ENCODE results near the gene TEAD3. TPM values are rescaled to one million over a fixed set of nuclear protein-coding genes. Genes with fewer than 3 reads are reported as not detected.
"Not testable (repeated sequence)": the region's sequence is repeated elsewhere in the genome, so short reads cannot be mapped to it uniquely, and the experiment has no call there.

The TEAD3 gene
- total RNA-seq, 1 donor from 2014 or later = 21.7 TPM

DNA sequence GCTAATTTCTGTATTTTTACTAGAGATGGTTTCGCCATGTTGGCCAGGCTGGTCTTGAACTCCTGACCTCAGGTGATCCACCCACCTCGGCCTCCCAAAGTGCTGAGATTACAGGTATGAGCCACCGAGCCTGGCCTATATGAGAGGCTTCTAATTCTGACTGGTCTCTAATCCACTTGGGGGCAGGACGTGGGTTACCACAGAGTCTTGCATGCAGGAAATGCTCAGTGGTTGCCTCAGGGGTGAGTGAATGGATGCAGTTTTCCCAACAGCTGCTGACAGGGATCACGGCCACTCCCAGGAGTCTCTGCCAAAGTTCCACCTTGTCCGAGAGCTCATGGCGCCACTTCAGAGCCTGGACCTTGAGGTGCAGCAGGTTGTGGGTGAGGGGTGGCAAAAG lies 51.2 kb downstream of the TEAD3 start:
- peak; percentile 15 for ATAC-seq

DNA sequence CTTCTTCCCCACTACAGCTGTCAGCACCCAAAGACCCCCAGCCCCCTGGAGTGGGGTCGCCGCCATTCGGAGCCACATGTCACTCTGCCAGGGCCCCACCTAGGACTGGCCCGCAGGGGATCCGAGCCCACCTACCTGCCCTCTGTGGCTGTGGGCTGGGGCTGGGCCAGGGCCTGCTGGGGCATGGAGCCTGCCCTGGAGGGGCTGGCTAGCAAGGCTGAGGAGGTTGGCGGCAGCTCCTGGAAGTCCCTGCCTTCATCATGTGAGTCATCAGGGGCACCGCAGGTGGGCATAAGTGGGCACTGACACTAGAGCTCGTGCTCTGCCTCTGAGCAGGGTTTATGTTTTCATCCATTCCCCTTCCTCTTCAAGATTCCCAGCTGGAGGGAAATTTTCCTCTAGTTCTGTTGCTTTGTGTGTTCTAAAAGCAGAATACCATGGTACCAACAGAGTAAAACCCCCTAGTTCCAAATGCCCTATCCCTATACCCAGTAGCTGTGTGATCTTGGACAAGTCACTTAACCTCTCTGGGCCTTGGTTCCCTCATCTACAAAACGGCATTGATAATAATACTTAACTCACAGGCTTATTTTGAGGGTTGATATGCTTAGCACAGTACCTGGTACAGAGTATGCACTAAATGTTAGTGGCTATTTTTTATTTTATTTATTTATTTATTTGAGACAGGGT lies 53.4 kb downstream of the TEAD3 start:
- peak; percentile 51 for ATAC-seq

DNA sequence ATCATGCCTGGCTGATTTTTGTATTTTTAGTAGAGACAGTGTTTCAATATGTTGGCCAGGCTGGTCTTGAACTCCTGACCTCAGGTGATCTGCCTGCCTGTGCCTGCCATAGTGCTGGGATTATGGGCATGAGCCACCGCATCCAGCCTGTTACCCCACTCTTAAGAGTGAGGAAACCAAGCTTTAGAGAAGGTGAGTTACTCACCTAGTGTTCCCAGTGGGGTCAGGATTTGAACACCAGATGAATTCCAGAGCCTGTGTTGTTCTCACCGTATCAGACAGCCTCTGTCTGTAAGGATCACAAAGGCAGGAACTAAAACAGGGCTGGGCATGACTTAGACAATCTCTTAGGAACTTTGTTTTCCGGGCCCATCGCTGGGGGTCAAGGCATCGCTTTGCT lies 54.2 kb downstream of the TEAD3 start:
- ATAC-seq = peak; percentile 71

DNA sequence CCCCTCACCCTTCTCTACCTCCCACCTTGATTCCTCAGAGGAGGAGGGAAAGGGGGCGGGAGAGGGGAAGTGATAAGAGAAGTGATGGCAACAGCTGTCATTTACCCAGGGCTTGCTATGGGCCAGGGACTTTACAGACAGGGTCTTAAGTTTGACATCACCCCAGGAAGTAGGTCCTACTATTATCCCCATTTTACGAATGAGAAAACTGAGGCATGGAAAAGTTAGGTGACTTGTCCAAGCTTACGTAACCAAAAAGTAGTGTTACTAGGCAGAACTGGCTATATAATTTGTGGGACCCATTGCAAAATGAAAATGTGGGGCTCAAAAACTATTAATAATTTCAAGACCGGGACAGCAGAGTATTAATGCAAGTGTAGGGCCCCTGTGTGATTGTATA lies 55.2 kb downstream of the TEAD3 start:
- ATAC-seq = no peak

DNA sequence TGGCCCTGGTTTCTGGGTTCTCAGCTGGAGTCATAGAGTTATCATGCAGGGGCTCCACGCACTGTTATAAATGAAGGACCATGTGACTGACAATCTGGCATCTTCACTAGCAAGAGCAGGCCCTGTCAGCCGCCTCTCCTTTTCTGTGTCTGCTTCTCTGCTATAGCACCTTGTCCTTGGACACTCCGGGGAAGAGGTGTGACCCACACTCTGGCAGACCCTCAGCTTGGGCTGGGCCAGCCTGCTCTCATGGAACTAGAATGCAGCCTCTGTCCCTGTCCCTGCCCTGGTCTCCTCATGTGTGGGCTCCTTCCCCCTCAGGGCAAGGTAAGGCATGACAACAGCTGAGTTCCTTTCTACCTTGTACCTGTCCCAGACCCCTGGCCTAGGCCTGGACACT lies 55.7 kb downstream of the TEAD3 start:
- ATAC-seq = no peak

DNA sequence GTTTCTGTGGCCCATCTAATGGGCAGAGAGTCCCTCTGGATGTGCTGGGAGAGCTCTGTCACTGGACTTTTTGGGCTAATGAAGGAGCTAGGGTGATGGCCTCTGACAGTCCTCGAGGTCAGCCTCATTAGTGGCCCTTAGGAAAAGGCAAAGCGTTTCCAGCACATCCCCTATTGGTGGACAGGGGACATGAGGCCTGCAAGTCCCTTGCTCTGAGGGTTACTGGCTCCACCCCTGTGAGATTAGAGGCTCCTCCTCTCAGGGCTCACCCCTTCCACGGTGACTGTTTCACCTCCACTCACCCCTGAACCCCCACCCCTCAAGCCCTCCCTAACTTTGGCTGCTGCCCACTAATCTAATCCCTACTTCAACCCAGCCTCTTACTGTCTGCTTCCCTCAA lies 57.6 kb downstream of the TEAD3 start:
- no peak for ATAC-seq

DNA sequence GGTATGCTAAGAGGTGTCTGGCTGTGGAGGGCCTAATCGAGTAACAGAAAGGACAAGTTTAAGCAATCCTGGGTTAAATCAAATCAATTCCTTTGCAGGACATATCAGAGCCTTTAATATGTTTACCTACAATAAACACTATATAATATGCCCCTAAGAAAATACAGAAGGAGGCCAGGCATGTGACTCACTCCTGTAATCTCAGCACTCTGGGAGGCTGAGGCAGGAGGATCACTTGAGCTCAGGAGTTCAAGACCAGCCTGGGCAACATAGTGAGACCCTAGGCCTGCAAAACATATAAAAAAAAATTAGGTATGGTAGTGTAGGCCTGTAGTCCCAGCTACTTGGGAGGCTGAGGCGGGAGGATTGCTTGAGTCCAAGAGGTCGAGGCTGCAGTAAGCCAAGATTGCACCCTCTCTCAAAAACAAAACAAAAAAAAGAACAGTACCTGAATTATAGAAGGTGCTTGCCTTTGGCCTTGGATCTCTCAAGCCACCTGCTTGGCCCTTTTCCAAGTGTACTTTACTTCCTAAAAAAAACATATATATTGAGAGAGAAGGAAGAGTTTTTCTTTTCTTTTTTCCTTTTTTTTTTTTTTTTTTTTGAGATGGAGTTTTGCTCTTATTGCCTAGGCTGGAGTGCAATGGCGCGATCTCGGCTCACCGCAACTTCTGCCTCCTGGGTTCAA lies 58.4 kb downstream of the TEAD3 start:
- not testable (repeated sequence) for ATAC-seq

DNA sequence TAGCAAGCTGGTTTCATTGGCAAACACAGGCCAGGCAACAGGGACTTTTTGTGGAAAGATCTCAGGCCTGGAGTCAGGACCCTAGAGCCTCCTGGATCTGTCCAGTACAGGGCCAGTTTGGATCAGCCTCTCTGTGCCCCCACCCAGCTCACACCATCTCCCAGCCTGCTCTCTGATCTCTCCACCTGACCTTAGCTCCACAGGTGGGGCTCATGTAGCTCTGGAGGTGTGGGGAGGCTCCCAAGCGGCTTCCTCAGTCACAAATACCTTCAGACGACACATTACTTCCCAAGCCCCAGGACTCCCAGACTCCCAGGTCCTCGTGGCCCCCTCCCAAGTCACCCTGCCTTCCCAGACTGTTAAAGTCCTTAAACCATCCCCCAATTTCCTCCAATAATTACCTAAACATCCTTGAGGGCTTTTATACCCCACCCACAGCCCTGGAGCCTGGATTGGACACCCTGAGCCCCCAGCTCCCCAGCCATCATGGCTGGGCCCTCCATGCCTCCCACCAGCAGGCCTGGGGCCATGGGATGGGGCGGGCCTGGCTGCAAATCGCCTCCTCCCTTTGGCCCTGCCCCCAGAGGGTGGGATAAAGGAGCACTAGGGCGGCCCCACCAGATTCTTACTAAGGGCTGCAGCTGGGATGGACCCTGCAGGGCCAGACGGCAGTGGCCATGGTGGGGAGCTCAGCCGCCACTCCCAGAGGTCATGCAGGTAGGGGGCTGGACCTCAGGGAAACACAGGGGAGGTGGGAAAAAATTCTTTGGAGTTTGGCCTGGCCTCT lies 60.6 kb downstream of the TEAD3 start:
- no peak for ATAC-seq

DNA sequence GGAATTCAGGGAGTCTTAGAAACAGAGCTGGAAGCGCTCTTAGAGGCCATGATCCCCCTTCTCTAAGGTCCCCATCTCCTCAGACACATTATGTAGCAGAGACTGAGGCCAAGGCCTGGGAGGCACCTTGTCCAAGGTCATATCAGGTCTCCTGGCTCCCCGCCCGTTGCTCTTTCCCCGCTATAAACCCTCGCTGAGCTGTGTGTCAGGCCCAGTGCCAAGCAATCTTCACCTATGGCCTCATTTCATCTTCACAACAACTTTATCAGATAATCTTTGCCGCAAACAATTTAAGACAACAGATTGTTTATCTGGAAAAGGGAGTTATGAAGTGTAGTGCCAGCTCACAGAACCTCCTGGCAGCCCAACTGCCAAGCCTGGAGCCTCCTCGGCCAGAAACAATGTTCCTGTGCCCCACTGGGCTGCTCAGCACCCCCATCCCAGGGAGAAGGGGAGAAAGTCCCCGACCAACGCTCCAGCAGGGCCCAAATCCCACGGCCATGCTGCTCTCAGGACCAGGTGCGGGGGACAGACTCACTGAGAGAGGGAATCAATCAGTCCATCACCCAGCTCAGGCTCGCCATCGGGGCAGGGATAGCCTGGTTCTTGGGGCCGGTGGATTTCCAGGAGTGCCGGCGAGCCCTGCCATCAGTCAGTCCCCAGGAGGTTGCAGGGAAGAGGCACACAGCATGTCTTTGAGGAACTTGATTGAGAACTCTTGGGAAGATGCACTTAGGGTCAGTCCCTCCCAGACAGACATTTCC lies 61.6 kb downstream of the TEAD3 start:
- no peak for ATAC-seq

DNA sequence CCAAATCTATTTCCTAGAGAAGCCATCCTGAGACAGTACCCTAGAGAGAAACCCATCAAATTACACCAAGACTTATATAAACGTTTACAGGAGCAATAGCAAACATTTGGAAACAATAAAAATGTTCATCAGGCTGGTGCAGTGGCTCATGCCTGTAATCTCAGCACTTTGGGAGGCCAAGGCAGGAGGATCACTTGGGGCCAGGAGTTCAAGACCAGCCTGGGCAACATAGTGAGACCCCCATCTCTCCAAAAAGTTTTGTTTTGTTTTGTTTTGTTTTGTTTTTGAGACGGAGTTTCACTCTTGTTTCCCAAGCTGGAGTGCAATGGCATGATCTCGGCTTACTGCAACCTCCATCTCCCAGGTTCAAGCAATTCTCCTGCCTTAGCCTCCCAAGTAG lies 64.2 kb downstream of the TEAD3 start:
- ATAC-seq = not testable (repeated sequence)

DNA sequence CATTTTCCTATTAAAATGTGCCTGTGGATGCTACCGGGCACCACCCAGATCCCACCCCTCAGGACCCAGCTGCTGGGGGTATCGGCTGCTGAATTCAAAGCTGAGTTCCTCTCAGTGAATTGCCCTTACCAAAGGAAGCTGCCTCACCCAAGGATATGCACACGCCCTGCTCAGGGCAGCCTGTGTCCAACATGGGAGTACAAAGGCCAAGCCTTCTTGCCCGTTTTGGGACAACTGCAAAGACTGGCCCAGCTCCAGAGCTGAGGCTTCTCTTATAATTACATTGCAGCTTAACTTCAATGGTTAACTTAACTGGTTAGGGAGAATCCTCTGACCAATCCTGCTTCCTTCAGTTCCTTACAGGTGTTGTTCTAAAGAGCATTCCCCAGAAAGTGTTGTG lies 64.6 kb downstream of the TEAD3 start:
- ATAC-seq = peak; percentile 25

DNA sequence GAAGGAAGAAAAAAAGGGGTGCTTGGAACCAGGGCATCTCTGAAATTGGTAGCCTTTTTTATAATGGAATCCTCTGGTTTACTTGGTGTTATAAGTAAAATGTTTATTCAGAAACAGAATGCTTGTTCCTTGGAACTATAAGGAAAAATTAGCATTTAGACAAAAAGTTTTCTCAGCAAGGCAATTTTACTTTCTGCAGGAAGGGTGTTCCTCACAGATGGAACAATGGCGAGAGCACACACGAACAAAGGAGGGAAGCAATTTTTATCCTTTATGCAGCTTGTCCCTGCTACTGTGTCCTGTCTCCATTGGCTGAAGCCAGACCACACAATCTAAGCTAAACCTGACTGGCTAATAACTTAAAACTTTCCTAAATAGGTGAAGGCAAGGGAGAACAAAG lies 67.4 kb downstream of the TEAD3 start:
- ATAC-seq = no peak

DNA sequence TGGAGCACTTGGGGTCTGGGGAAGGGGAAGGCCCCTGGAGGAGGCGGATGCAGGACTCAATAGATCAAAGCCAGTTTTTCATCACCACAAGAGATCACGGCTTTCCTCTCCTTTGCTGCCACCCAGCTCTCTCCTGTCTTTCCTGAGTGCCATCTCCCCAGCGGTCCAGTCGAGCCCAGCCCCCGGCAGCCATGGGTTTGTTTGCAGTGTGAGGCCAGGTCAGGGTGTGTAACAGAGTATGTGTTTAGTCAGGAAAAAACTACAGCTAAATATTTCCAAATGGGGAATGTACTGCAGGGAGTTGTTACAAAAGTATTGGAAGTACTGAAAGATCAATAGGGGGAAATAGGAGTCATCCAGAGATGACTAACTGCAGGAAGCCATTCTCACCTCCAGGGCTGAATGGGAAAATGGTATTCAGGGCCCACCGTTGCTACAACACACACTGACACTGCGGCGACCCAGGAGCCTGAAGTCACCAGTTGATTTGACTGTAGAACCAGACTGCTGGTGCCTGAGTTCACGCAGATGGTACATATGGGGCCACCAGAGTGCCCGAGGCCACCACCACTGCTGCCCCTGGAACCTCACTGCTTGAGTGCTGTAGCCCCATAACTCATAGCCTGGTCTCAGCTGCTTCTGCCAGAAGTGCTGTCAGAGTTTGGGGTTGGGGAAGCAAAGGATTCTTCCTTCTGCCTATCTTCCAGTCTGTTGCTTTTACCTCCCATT lies 68.3 kb downstream of the TEAD3 start:
- ATAC-seq = no peak

DNA sequence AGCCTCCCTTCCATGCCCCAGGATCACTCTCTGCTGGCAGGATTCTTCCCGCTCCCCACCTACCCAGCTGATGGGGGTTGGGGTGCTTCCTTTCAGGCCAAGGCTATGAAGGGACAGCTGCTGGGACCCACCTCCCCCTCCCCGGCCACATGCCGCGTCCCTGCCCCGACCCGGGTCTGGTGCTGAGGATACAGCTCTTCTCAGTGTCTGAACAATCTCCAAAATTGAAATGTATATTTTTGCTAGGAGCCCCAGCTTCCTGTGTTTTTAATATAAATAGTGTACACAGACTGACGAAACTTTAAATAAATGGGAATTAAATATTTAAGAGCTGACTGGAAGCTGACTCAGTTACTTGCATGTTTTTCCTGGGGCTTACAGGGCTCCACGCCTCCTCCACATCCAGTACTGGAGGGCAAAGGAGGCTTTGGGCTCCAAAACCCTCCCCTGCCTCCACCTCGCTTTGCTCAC lies 69.0 kb downstream of the TEAD3 start:
- no peak for ATAC-seq

DNA sequence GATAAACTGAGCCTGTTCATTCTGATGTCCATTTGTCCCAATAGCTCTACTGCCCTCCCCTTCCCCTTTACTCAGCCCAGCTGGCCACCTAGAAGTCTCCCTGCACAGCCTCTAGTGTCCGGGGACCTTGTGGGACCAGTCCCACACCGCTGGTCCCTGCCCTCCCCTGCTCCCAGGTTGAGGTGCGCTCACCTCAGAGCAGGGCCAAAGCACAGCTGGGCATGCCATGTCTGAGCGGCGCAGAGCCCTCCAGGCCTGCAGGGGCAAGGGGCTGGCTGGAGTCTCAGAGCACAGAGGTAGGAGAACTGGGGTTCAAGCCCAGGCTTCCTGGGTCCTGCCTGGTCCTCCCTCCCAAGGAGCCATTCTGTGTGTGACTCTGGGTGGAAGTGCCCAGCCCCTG lies 69.4 kb downstream of the TEAD3 start:
- peak; percentile 11 for ATAC-seq

DNA sequence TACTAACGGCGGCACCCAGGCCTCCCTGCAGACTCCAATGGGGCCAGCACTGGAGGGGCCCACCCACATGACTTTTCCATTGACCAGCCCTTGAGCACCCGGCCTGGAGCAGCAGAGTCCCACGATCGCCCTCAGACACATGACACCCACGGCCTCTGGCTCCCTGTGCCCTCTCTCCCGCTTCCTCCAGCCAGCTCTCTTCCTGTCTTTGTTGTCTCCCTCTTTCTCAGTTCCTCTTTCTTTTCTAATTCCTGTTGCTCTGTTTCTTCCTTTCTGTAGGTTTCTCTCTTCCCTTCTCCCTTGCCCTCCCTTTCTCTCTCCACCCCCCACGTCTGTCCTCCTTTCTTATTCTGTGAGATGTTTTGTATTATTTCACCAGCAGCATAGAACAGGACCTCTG lies 70.8 kb downstream of the TEAD3 start:
- ATAC-seq = no peak

DNA sequence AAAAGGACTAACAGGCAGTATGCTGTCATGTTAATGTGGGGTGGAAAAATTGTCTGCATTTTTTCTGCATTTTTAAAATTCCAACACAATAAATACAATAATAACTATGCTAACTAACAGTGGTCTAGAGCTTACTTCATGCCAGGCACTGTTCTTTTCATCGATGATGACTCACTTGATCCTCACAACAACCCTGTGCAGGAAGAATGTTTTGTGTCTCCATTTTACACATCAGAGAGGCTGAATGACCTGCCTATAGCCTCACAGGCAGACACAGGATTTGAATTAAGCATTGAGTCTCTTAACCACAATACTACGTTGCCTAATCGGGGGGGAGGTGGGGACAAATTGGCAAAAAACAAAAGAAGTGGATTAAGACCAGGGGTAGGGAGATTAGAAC lies 71.6 kb downstream of the TEAD3 start:
- no peak for ATAC-seq

Other genes with a start within 250 kb of the TEAD3 start
- 14.3 TPM for gene ZNF76, start 237.3 kb downstream of the TEAD3 start, total RNA-seq
- 27.3 TPM for gene DEF6, start 199.3 kb downstream of the TEAD3 start, total RNA-seq
- gene PPARD, start 154.5 kb downstream of the TEAD3 start, total RNA-seq = 38.5 TPM
- gene FANCE, start 44.7 kb downstream of the TEAD3 start, total RNA-seq = 10.4 TPM
- 1,723 TPM for gene RPL10A, start 28.7 kb downstream of the TEAD3 start, total RNA-seq
- gene TULP1, start 15.8 kb upstream of the TEAD3 start, total RNA-seq = not detected
- gene FKBP5, start 191.8 kb upstream of the TEAD3 start, total RNA-seq = 65.5 TPM
- not detected for gene ARMC12, start 240.0 kb upstream of the TEAD3 start, total RNA-seq

All from esophagus mucosa (tissue), 1 donor.